Lung (tissue), 12 donors: ENCODE results near the gene PON2. TPM values are rescaled to one million over a fixed set of nuclear protein-coding genes. Genes with fewer than 3 reads are reported as not detected.

Experiments
- ATAC-seq: fragments of 200-7000 bp; cut with Tn5 transposase; one replicate; pipeline ENCODE4 v1.9.1; 2020; ENCODE audit warnings: moderate number of reproducible peaks; ENCODE audit not compliant: insufficient read depth, low FRiP score
- DNase-seq, 3 donors: peaks; one replicate each; pipeline ENCODE4 v3.0.0-alpha.2; 2013 to 2017
- H3K27ac ChIP-seq, 2 donors: one replicate each; pipeline ENCODE4 v1.5.1; 2013; ENCODE audit warnings: mild to moderate bottlenecking in 2 of 2, moderate library complexity in 2 of 2, control low read depth in 1 of 2, inconsistent platforms in 1 of 2, low read depth in 1 of 2, low read length in 1 of 2
- H3K27me3 ChIP-seq, 3 donors: one replicate each; pipeline ENCODE4 v1.5.1; 2013; ENCODE audit warnings: low read length in 2 of 3; ENCODE audit not compliant: control insufficient read depth in 3 of 3, insufficient read depth in 3 of 3
- H3K36me3 ChIP-seq, 4 donors: one replicate each; pipeline ENCODE4 v1.5.1; 2013; ENCODE audit warnings: low read length in 4 of 4, mild to moderate bottlenecking in 1 of 4, moderate library complexity in 1 of 4; ENCODE audit not compliant: control insufficient read depth in 4 of 4, insufficient read depth in 4 of 4
- H3K4me1 ChIP-seq, 5 donors: one replicate each; pipeline ENCODE4 v1.5.1; 2013; ENCODE audit warnings: low read length in 5 of 5, mild to moderate bottlenecking in 2 of 5, moderate library complexity in 1 of 5; ENCODE audit not compliant: control insufficient read depth in 5 of 5, insufficient read depth in 5 of 5
- H3K4me3 ChIP-seq: one replicate; pipeline ENCODE4 v1.5.1; 2013; ENCODE audit warnings: mild to moderate bottlenecking, control low read depth, moderate library complexity
- H3K9ac ChIP-seq, 2 donors: one replicate each; pipeline ENCODE4 v1.5.1; 2013; ENCODE audit warnings: low read length in 2 of 2, control low read depth in 1 of 2; ENCODE audit not compliant: insufficient read depth in 1 of 2
- H3K9me3 ChIP-seq, 4 donors: one replicate each; pipeline ENCODE4 v1.5.1; 2013; ENCODE audit warnings: low read length in 3 of 4, mild to moderate bottlenecking in 1 of 4, moderate library complexity in 1 of 4; ENCODE audit not compliant: control insufficient read depth in 4 of 4, insufficient read depth in 3 of 4
- CTCF ChIP-seq: IDR thresholded peaks from 2 replicates; pipeline ENCODE4 v1.5.1; 2012; ENCODE audit warnings: mild to moderate bottlenecking; ENCODE audit errors: control extremely low read depth, extremely low read depth
- WGBS, 2 donors: extraction: QIAGEN DNeasy Blood & Tissue Kit; methylation state at CpG; one replicate each; pipeline ENCODE4 v1.1.7; 2013; 5-methylcytosine and 5-hydroxymethylcytosine counted together
- polyA plus RNA-seq, 2 donors: library from polyadenylated mRNA; stranded (reverse); fragments of 200-250 nt; gene quantifications; one replicate each; pipeline ENCODE4 v1.2.1, GENCODE V29; 2013
- total RNA-seq, 2 donors: library from RNA; depleted of rRNA in 1 of 2; stranded (reverse); fragments of >200 nt in 1 of 2; gene quantifications; one replicate each; pipeline ENCODE4 v1.2.1, GENCODE V29; 2014 to 2021
- donor health status: control.
- donor health status: control.
- donor health status: Bipolar disorder and iron deficiency.
- donor health status: healthy.
- donor health status: DM: yes; HTN: yes; CAD: no.

PON2 gene
- total and polyA plus RNA-seq, 4 donors: 90.4 to 392 (median 188) TPM

GRCh38 chr7:95368235-95368634 lies 66.6 kb downstream of the PON2 start:
- no peak for ATAC-seq
- 81 to 89% methylated on average over 3 of the region's 3 CpGs for WGBS, 2 donors

GRCh38 chr7:95367606-95368005 lies 67.2 kb downstream of the PON2 start:
- Histone ChIP-seq H3K9ac (no peak overlapping the region), H3K9me3 (no peaks in the 10 kb centered on the region), H3K4me3 (no peak overlapping the region), H3K27me3 (no peaks in the 10 kb centered on the region), H3K36me3 (no peaks in the 10 kb centered on the region), H3K27ac (no peak overlapping the region), H3K4me1 (no peaks in the 10 kb centered on the region)
- TF ChIP-seq CTCF: no peak
- ATAC-seq: peak; percentile 29
- 66 to 88% methylated on average over 1 of the region's 1 CpG for WGBS, 2 donors
- peak in 1 of 3 donors; percentile 9 for DNase-seq

More at GRCh38 chr7:95368235-95368634, 66.6 kb downstream of the PON2 start:
- no peak overlapping the region for H3K4me3 ChIP-seq
- DNase-seq: no peak
- H3K36me3 ChIP-seq: no peaks in the 10 kb centered on the region
- no peak overlapping the region for H3K27ac ChIP-seq
- no peaks in the 10 kb centered on the region for H3K9me3 ChIP-seq
- H3K4me1 ChIP-seq: no peaks in the 10 kb centered on the region
- H3K9ac ChIP-seq: no peak overlapping the region
- H3K27me3 ChIP-seq: no peaks in the 10 kb centered on the region
- TF ChIP-seq CTCF: no peak

GRCh38 chr7:95365151-95365550 lies 69.7 kb downstream of the PON2 start:
- Histone ChIP-seq H3K9ac (no peak overlapping the region), H3K4me3 (no peak overlapping the region), H3K27ac (no peak overlapping the region), H3K27me3 (no peaks in the 10 kb centered on the region), H3K4me1 (no peaks in the 10 kb centered on the region), H3K36me3 (no peaks in the 10 kb centered on the region), H3K9me3 (no peaks in the 10 kb centered on the region)
- TF ChIP-seq CTCF: no peak
- ATAC-seq (no peak), DNase-seq (no peak)
- WGBS, 2 donors: 100% methylated on average over 1 of the region's 1 CpG

- WGBS, 2 donors: 60 to 65% methylated on average over 3 of the region's 3 CpGs
- Histone ChIP-seq H3K9ac (no peak overlapping the region), H3K36me3 (no peaks in the 10 kb centered on the region), H3K4me1 (no peaks in the 10 kb centered on the region), H3K27ac (no peak overlapping the region), H3K9me3 (peaks cover 0 to 4% (median 0%) of the 10 kb centered on the region in 4 donors), H3K27me3 (no peaks in the 10 kb centered on the region), H3K4me3 (no peak overlapping the region)
- no peak for TF ChIP-seq CTCF
- DNase-seq (peak in 2 of 3 donors; percentile 6 to 17), ATAC-seq (no peak)
These were observed 77.2 kb downstream of the PON2 start for GRCh38 chr7:95357623-95358022.
